HepG2 (cell line): Measurements from ENCODE around the gene TCF19.

ENCODE experiments used
- GTF2F1 ChIP-seq: fragments of 150-350 bp; IDR thresholded peaks from 2 replicates; pipeline ENCODE4 v1.6.1; 2014; ENCODE audit warnings: low read length
- ZNF431 ChIP-seq: sonication (generic); formaldehyde crosslinking; IDR thresholded peaks from 2 replicates; pipeline ENCODE4 v1.9.0; 2022; ENCODE audit warnings: missing genetic modification reagents, low read depth, mild to moderate bottlenecking, borderline replicate concordance
- ZNF878 ChIP-seq: sonication (generic); formaldehyde crosslinking; IDR thresholded peaks from 2 replicates; pipeline ENCODE4 v1.8.1; 2023; ENCODE audit warnings: mild to moderate bottlenecking, missing genetic modification reagents, moderate library complexity

- no peak for TF ChIP-seq GTF2F1
- no peak for TF ChIP-seq ZNF878 (CRISPR knock-in tag)
- no peak for TF ChIP-seq ZNF431 (CRISPR knock-in tag)
These were observed 32.6 kb upstream of the TCF19 start for GRCh38 chr6:31125586-31126363.
